Astrocyte (in vitro differentiated cells and primary cell): ENCODE data around the gene COA8. TPM values are rescaled to one million over a fixed set of nuclear protein-coding genes. Genes with fewer than 3 reads are reported as not detected.

Experiments
- DNase-seq: peaks from one replicate; pipeline ENCODE4 v3.0.0-alpha.2; 2010; ENCODE audit warnings: low read depth
- FAIRE-seq: peaks from 2 replicates; lab custom pipeline; 2011; peaks lifted over from hg19 to GRCh38; lab: Jason Lieb, UNC
- H2AFZ ChIP-seq: 2 replicates; pipeline ENCODE4 v1.6.0; 2012; ENCODE audit warnings: low read depth, low read length, inconsistent platforms
- H3K27ac ChIP-seq: 2 replicates; pipeline ENCODE4 v1.5.1; 2011; ENCODE audit warnings: low read depth, low read length, inconsistent platforms
- H3K27me3 ChIP-seq: 2 replicates; pipeline ENCODE4 v1.6.0; 2011; ENCODE audit warnings: low read length, inconsistent platforms; ENCODE audit not compliant: insufficient read depth
- H3K36me3 ChIP-seq: 2 replicates; pipeline ENCODE4 v1.5.1; 2011; ENCODE audit warnings: low read length, inconsistent platforms; ENCODE audit not compliant: insufficient read depth
- H3K4me1 ChIP-seq: 2 replicates; pipeline ENCODE4 v1.5.1; 2011; ENCODE audit warnings: low read length, inconsistent platforms; ENCODE audit not compliant: insufficient read depth
- H3K4me2 ChIP-seq: 2 replicates; pipeline ENCODE4 v1.6.0; 2012; ENCODE audit warnings: low read length, inconsistent platforms
- H3K4me3 ChIP-seq: 2 replicates; pipeline ENCODE4 v1.5.1; 2011; ENCODE audit warnings: low read depth, mild to moderate bottlenecking, low read length, inconsistent platforms; ENCODE audit not compliant: insufficient read depth
- H3K79me2 ChIP-seq: 2 replicates; pipeline ENCODE4 v1.6.0; 2012; ENCODE audit warnings: mild to moderate bottlenecking, low read length, inconsistent platforms; ENCODE audit not compliant: insufficient read depth
- H3K9ac ChIP-seq: 2 replicates; pipeline ENCODE4 v1.6.0; 2012; ENCODE audit warnings: mild to moderate bottlenecking, low read length, inconsistent platforms
- H3K9me3 ChIP-seq: 2 replicates; pipeline ENCODE4 v1.5.1; 2012; ENCODE audit warnings: low read depth, mild to moderate bottlenecking, low read length, inconsistent platforms; ENCODE audit not compliant: insufficient read depth
- H4K20me1 ChIP-seq: 2 replicates; pipeline ENCODE4 v1.6.0; 2012; ENCODE audit warnings: low read length, inconsistent platforms; ENCODE audit not compliant: insufficient read depth
- H3K27ac Mint-ChIP-seq: one replicate; pipeline ENCODE4 v1.8.0; 2021; ENCODE audit warnings: mild to moderate bottlenecking, mixed read lengths; ENCODE audit not compliant: unreplicated experiment
- H3K27me3 Mint-ChIP-seq: one replicate; pipeline ENCODE4 v1.8.0; 2021; ENCODE audit warnings: low read depth, mixed read lengths; ENCODE audit not compliant: unreplicated experiment
- H3K36me3 Mint-ChIP-seq: one replicate; pipeline ENCODE4 v1.8.0; 2021; ENCODE audit warnings: low read depth, mixed read lengths; ENCODE audit not compliant: unreplicated experiment
- H3K4me1 Mint-ChIP-seq: one replicate; pipeline ENCODE4 v1.8.0; 2021; ENCODE audit warnings: low read depth, mixed read lengths; ENCODE audit not compliant: unreplicated experiment
- H3K4me3 Mint-ChIP-seq: one replicate; pipeline ENCODE4 v1.8.0; 2021; ENCODE audit warnings: mild to moderate bottlenecking, moderate library complexity, mixed read lengths; ENCODE audit not compliant: unreplicated experiment
- H3K9me3 Mint-ChIP-seq: one replicate; pipeline ENCODE4 v1.8.0; 2021; ENCODE audit warnings: mild to moderate bottlenecking, mixed read lengths; ENCODE audit not compliant: unreplicated experiment
- CTCF ChIP-seq: IDR thresholded peaks from 2 replicates; pipeline ENCODE4 v1.5.1; 2011; ENCODE audit warnings: low read depth, mild to moderate bottlenecking, inconsistent platforms, low read length, moderate library complexity; ENCODE audit not compliant: insufficient read depth
- EZH2 ChIP-seq: IDR thresholded peaks from 2 replicates; pipeline ENCODE4 v1.6.1; 2012; ENCODE audit warnings: mild to moderate bottlenecking, low read length, inconsistent platforms; ENCODE audit not compliant: insufficient read depth
- total RNA-seq: library from RNA; stranded (reverse); gene quantifications from 2 replicates; pipeline ENCODE4 v1.2.1, GENCODE V29; 2021

The COA8 gene
- total RNA-seq, 1 donor from 2014 or later: 56.2 TPM

GRCh38 chr14:103544388-103545218 lies 18.2 kb upstream of the COA8 start:
- H3K9me3 Mint-ChIP-seq: no peaks in the 10 kb centered on the region
- no peak overlapping the region for H3K9ac ChIP-seq

GRCh38 chr14:103545219-103545914 lies 17.4 kb upstream of the COA8 start:
- no peak overlapping the region for H3K27ac ChIP-seq
- Mint-ChIP-seq H3K4me3 (no peak overlapping the region), H3K36me3 (no peaks in the 10 kb centered on the region), H3K27ac (no peak overlapping the region), H3K4me1 (peaks cover 8% of the 10 kb centered on the region), H3K9me3 (no peaks in the 10 kb centered on the region), H3K27me3 (no peaks in the 10 kb centered on the region)
- H3K4me3 ChIP-seq: no peak overlapping the region
- peaks cover 22% of the 10 kb centered on the region for H3K4me1 ChIP-seq
- TF ChIP-seq EZH2 (no peak), CTCF (no peak)
- H2AFZ ChIP-seq: no peak overlapping the region
- peaks cover 13% of the 10 kb centered on the region for H4K20me1 ChIP-seq
- H3K36me3 ChIP-seq: no peaks in the 10 kb centered on the region
- no peaks in the 10 kb centered on the region for H3K27me3 ChIP-seq
- FAIRE-seq (no peak), DNase-seq (no peak)
- no peaks in the 10 kb centered on the region for H3K79me2 ChIP-seq
- H3K4me2 ChIP-seq: no peak overlapping the region
- no peaks in the 10 kb centered on the region for H3K9me3 ChIP-seq
- no peak overlapping the region for H3K9ac ChIP-seq

More at GRCh38 chr14:103544388-103545218, 18.2 kb upstream of the COA8 start:
- H3K4me1 ChIP-seq: peaks cover 28% of the 10 kb centered on the region
- DNase-seq (no peak), FAIRE-seq (no peak)
- TF ChIP-seq EZH2 (no peak), CTCF (no peak)
- Mint-ChIP-seq H3K27ac (no peak overlapping the region), H3K27me3 (no peaks in the 10 kb centered on the region), H3K4me1 (peaks cover 7% of the 10 kb centered on the region), H3K36me3 (no peaks in the 10 kb centered on the region), H3K4me3 (no peak overlapping the region)
- H3K27ac ChIP-seq: no peak overlapping the region
- no peaks in the 10 kb centered on the region for H3K36me3 ChIP-seq
- H3K9me3 ChIP-seq: no peaks in the 10 kb centered on the region
- no peak overlapping the region for H3K4me2 ChIP-seq
- no peaks in the 10 kb centered on the region for H3K79me2 ChIP-seq
- no peaks in the 10 kb centered on the region for H3K27me3 ChIP-seq
- no peak overlapping the region for H3K4me3 ChIP-seq
- no peak overlapping the region for H2AFZ ChIP-seq
- peaks cover 13% of the 10 kb centered on the region for H4K20me1 ChIP-seq
